NCI-H2171 treated with DMSO at 0.1 percent for 48 hours (cell line): ENCODE data around the gene QRICH2.
"Not testable (repeated sequence)": the region's sequence is repeated elsewhere in the genome, so short reads cannot be mapped to it uniquely, and the experiment has no call there.

Experiments
- DNase-seq: peaks from one replicate; lab custom pipeline; 2025; lab: John Stamatoyannopoulos, UW

Gene QRICH2

DNA sequence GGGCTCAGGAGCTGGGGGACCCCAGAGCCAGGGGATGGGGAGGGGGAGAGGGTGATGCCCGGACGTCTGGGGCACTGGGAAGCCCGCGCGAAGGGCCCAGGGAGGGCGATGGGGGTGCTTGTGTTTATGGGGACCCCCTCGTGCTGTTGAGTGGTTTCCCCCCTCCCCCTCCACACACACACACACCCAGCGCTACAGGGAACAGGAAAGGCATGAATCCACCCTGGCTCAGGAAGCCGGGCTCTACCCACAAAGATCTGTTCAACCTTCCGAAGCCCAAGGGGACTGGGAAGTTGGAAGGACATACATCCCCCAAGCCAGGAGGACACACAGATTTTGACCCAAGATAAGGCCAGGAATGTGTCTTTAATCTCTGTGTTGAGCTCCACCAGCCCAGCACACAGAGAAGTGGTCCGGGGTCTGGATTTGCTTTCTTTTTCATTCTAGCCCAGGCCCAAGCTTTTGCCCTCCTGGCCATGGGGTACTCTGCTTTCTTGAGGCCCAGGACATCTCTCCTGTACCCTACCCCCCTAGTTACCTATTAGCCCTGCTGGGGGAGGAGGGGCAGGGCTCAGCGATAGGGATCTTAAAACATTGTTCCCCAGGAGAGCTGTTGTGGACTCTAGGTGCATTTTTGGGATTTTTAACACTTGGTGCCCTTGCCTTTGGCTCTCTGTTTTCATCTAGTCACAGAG, 41.7 kb downstream of the QRICH2 start:
- no peak for DNase-seq

GRCh38 chr17:76265624-76266243, 42.3 kb downstream of the QRICH2 start:
- peak; percentile 47 for DNase-seq

GRCh38 chr17:76264755-76265623, 43.1 kb downstream of the QRICH2 start, which contains the start of gene UBALD2:
TSS of gene UBALD2 (plus strand) at chr17:76265348. CDS start at chr17:76265506, 158 bp downstream.
- DNase-seq, result peak; percentile 98

- DNase-seq, result no peak
Measured at GRCh38 chr17:76264425-76264754, 43.7 kb downstream of the QRICH2 start.

DNA sequence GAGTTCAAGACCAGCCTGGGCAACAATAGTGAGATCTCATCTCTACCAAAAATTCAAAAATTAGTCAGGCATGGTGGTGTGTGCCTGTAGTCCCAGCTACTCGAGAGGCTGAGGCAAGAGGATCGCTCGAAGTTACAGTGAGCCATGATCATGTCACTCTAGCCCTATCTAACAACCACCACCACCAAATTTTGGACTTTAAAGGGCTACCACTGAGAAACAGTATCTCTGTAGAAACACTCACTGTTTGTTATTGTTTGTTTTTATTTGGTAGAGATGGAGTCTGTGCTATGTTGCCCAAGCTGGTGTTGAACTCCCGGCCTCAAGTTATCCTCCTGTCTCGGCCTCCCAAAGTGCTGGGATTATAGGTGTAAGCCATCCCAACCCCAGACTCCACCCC, 44.2 kb downstream of the QRICH2 start:
- no peak for DNase-seq

DNA sequence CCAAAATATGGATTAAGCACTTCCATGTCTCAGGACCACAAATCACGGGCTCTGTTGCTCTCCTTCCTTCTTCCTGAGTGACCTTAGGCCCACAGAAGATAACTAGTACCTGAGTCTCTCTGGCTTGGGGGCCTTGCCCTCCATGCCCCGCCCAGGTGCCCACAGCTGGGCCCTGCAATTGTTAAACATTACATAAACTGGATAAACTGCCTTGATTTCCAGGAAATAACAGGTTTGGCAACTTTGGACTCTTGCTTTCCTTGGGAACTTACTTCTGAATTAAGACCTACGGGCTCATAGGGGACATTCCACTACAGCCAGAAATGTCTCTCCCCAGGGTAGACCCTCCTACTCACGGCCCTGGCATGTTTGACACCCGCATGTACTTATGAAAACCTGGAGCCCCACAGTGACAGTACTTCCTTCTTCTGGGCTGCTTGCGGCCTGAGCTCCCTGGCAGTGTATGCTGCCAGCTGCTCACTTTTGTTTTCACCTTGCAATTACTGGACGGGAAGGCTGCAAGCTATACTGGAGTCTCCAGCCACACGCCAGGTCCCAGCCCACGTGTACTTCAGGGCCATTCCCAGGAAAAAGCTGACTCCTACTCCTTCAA, 45.2 kb downstream of the QRICH2 start:
- no peak for DNase-seq

GRCh38 chr17:76261421-76262215, 46.5 kb downstream of the QRICH2 start:
- DNase-seq, result no peak

- DNase-seq, result no peak
Measured at GRCh38 chr17:76260669-76261068, 47.4 kb downstream of the QRICH2 start.

DNA sequence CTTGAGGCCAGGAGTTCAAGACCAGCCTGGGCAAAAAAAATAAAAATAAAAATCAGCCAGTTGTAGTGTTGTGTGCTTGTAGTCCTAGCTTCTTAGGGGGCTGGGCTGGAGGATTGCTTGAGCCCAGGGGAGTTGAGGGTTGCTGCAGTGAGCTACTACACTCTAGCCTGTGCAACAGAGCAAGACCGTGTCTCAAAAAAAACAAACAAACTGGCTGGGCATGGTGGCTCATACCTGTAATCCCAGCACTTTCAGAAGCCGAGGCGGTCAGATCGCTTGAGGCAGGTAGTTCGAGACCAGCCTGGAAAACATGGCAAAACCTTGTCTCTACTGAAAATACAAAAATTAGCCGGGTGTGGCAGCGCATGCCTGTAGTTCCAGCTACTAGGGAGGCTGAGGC, 47.9 kb downstream of the QRICH2 start:
- no peak for DNase-seq

DNA sequence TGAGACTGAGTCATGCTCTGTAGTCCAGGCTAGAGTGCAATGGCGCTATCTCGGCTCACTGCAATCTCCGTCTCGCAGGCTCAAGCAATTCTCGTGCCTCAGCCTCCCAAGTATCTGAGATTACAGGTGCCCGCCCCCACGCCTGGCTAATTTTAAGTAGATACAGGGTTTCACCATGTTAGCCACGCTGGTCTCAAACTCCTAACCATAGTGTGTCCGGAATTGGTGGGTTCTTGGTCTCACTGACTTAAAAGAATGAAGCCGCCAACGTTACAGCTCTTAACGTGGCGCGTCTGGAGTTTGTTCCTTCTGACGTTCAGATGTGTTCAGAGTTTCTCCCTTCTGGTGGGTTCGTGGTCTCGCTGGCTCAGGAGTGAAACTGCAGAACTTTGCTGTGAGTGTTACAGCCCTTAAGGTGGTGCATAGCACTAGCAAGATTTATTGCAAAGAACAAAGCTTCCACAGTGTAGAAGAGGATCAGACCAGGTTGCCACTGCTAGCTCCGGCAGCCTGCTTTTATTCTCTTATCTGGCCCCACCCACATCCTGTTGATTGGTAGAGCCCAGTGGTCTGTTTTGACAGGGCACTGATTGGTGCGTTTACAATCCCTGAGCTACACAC, 51.5 kb downstream of the QRICH2 start:
- not testable (repeated sequence) for DNase-seq

DNA sequence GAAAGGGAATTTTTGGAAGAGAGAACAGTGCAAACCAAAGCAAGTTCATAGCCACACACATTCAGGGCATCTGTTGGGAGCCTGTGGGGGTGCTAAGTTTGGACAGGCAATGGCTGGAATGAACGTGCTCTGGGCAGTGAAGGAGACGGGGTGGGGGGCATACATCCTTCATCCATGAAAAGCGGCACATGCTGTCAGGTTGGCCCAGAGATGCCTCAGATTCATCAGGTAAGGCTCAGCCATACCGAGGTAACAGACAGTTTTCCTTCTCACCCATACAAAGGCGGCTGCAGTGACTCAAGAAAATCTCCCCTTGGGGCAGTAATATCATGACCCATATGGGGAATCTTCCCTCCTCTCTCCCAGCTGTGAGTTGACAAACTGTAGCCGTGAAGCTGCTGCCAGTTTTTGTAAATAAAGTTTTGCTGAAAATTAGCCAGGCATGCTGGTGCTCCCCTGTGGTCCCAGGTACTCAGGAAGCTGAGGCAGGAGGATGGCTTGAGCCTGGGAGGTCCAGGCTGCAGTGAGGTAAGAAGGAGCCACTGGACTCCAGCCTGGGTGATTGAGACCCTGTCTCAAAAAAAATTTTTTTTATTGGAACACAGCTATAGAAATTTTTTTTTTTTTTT, 52.2 kb downstream of the QRICH2 start:
- DNase-seq, result no peak

DNA sequence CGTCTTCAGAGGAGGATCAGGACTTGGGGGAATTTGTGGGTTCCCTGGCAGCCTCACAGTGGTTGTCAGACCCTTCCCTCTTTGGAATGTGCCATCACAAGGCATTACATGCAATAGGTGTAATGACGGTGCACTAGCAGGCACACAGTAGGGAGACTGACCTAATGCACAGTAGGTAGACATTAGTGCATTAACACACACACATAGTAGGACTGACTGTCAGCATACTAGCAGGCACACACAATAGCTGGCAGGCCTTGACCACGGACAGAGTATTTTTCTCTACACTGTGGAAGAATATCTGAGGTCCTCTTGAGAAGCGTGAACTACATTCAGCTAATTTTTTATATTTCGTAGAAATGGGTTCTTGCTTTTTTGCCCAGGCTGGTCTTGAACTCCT, 53.8 kb downstream of the QRICH2 start:
- no peak for DNase-seq

DNA sequence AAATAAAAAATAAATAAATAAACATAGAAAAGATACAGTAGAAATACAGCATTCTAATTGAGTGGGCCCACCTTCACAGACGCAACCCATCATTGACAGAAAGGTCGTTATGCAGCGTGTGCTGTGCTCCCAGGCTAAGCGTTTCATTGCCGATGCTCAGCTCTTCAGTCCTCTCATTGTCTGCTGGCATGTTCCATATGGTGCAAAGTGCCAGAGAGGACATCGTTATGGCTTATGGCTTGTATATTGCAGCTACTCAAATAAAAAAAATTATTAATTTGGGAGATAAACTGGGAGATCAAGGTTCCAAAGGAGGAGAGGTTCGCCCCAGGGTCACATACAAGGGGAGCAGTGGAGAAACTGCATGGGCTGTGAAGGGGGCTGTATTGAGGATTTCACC, 54.2 kb downstream of the QRICH2 start:
- no peak for DNase-seq

- not testable (repeated sequence) for DNase-seq
Measured at GRCh38 chr17:76252967-76253766, 54.9 kb downstream of the QRICH2 start.

DNA sequence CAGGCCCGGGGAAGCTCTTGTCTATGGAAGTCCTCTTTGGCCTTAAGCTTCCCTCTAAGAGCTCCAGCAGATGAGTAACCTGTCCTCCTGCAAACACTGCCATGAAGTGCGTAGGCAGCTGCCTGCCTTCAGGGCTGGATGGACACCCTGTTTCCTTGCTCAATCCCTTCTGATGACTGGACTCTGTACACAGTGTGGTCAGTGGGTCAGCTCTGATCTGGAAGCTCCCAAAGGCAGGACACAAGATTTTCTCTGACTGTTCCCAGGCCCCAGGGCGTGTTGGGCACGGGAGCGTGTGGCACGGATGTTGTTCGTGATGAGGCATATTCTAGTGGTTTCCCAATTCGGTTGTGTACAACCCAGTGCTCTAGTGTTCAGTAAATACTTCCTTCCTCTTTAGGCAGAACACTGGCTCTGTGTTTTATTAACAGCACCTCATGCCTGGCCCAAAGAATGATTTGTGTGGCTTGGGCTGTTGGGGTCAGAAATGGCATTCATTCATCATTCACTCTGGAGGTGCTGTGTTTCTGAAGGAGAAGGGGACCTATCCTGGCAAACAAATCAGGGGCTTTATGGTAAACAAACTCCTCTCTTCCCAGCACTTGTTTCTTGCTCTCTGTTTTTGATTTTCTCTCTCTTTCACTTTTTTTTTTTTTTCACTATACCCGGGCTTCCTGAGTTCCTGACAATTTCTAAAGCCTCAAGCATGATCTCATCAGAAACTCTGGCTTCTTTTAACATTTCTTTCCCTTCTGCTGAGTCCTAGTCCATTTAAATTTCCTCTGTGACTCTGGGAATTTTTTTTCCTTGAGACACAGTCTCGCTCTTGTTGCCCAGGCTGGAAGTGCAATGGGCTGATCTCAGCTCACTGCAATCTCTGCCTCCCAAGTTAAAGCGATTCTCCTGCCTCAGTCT, 55.8 kb downstream of the QRICH2 start:
- no peak for DNase-seq

GRCh38 chr17:76251478-76252039, 56.5 kb downstream of the QRICH2 start:
- DNase-seq, result no peak

DNA sequence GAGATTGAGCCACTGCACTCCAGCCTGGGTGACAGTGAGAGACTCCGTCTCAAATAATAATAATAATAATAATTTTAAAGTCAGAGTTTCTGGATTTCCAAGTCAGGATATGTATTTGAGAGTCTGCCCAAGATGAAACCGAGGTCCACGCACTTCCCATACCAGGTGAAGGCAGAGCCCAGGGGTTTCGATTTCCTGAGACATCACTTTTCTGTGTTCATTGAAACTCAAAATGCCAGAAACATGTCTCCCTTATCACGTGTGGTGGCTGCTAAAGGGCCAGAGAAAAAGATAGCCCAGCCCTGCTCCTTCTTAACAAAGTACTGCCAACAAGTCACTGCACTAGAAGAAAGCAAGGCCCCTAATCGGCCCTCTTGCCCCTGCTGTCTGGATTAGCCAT, 57.9 kb downstream of the QRICH2 start:
- DNase-seq, result no peak

DNA sequence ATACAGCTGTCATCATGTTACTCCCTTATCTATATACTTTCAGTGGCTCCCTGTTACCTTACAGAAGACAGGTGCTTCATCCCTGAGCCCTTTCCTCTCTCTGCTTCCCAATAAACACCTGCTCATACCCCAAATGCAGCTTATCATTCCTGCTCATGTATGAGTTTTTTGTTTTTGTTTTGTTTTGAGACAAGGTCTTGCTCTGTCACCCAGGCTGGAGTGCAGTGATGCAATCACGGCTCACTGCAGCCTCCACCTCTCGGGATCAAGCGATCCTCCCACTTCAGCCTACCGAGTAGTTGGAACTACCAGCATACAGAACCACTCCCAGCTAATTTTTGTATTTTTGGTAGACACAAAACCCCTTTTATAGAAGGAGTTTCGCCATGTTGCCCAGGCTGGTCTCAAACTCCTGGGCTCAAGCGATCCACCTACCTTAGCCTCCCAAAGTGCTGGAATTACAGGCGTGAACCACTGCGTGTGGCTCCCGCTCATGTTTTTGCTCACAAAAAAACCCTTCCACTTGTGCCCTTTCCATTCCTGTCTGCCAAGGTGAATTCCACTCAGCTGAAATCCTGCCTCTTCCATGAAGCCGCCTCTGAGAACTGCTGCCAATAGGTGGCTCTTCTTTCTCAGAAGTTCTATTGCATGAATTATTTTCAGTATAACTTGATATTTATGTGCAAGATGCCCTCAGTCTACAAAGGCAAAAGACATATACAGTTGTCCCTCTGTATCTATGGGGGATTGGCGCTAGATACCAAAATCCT, 59.9 kb downstream of the QRICH2 start:
- DNase-seq, result no peak
